HCT116 (cell line): Measurements from ENCODE around the gene GP2. TPM values are rescaled to one million over a fixed set of nuclear protein-coding genes. Genes with fewer than 3 reads are reported as not detected.

ENCODE experiments used
- ATAC-seq: fragments of 200-7000 bp; cut with Tn5 transposase; 2 replicates; pipeline ENCODE4 v1.9.1; 2020; ENCODE audit warnings: mild to moderate bottlenecking, moderate library complexity
- BruUV-seq: library from RNA; stranded (reverse); fragments of 400-500 nt; replicated peaks from 2 replicates; lab custom pipeline; 2021; lab: Mats Ljungman, UMichigan
- CTCF ChIA-PET: fragments of 300-600 bp; sonication (Branson Sonifier 250); formaldehyde crosslinking; loops from one replicate; lab custom pipeline; 2021; ENCODE audit warnings: antibody characterized with exemption; lab: Charles Lee
- POLR2A ChIA-PET: fragments of 300-600, 350-600 bp; sonication (Branson Sonifier 250); formaldehyde crosslinking; loops from one replicate; lab custom pipeline; 2021; ENCODE audit warnings: antibody characterized with exemption; lab: Charles Lee
- RAD21 ChIA-PET, 2 experiments: fragments of 300-600 bp; sonication (Branson Sonifier 250); formaldehyde crosslinking; loops; one replicate each; lab custom pipeline; 2023; ENCODE audit warnings: low total read pairs in 2 of 2; ENCODE audit not compliant: uncharacterized antibody in 2 of 2, unreplicated experiment in 2 of 2, low non-redundant PET in 1 of 2; lab: Charles Lee
- DNase-seq: peaks from one replicate; pipeline ENCODE4 v3.0.0-alpha.2; 2010; ENCODE audit warnings: low read depth, low spot score
- H2AFZ ChIP-seq: fragments of 200-600 bp; shearing (Covaris generic), sonication (generic); 2 replicates; pipeline ENCODE4 v1.6.1; 2017; ENCODE audit warnings: low read depth, mixed run types, mixed read lengths, antibody characterized with exemption, low read length; ENCODE audit not compliant: poor library complexity, severe bottlenecking
- H3K27ac ChIP-seq: 2 replicates; pipeline ENCODE4 v1.5.1; 2012; ENCODE audit warnings: low read depth, low read length
- H3K27me3 ChIP-seq: fragments of 200-600 bp; sonication (generic); 2 replicates; pipeline ENCODE4 v1.6.1; 2016; ENCODE audit warnings: mixed run types, low read length, mixed read lengths; ENCODE audit not compliant: insufficient read depth
- H3K36me3 ChIP-seq, 2 experiments: fragments of 200-500 bp in 1 of 2; fragments of 200-600 bp in 1 of 2; sonication (Bioruptor generic) in 1 of 2; sonication (generic) in 1 of 2; 2 replicates each; pipeline versions ENCODE4 v1.5.1 to v1.6.1; 2014 to 2016; ENCODE audit warnings: low read length in 2 of 2, inconsistent platforms in 1 of 2, mixed read lengths in 1 of 2, mixed run types in 1 of 2; ENCODE audit not compliant: insufficient read depth in 2 of 2, control insufficient read depth in 1 of 2
- H3K4me1 ChIP-seq, 2 experiments: fragments of 200-600 bp in 1 of 2; sonication (generic) in 1 of 2; 2 replicates each; pipeline versions ENCODE4 v1.5.1 to v1.6.1; 2012 to 2017; ENCODE audit warnings: low read length in 2 of 2, inconsistent platforms in 1 of 2, mild to moderate bottlenecking in 1 of 2, mixed read lengths in 1 of 2, mixed run types in 1 of 2, moderate library complexity in 1 of 2; ENCODE audit not compliant: insufficient read depth in 2 of 2, control insufficient read depth in 1 of 2
- H3K4me2 ChIP-seq: fragments of 200-600 bp; sonication (generic); 2 replicates; pipeline ENCODE4 v1.6.1; 2017; ENCODE audit warnings: mixed run types, low read length, mixed read lengths
- H3K4me3 ChIP-seq, 2 experiments: fragments of 200-600 bp in 1 of 2; sonication (generic) in 1 of 2; replicated peaks in 1 of 2; 2 replicates each; pipeline ENCODE4 v1.5.1; 2011 to 2016; ENCODE audit warnings: low read length in 2 of 2, control low read depth in 1 of 2, low read depth in 1 of 2, mild to moderate bottlenecking in 1 of 2, mixed read lengths in 1 of 2, mixed run types in 1 of 2
- H3K79me2 ChIP-seq: fragments of 200-600 bp; sonication (generic); 2 replicates; pipeline ENCODE4 v1.6.1; 2017; ENCODE audit warnings: mild to moderate bottlenecking, mixed run types, low read length, moderate library complexity, mixed read lengths; ENCODE audit not compliant: insufficient read depth
- H3K9ac ChIP-seq: fragments of 200-600 bp; sonication (generic); 2 replicates; pipeline ENCODE4 v1.6.1; 2016; ENCODE audit warnings: low read length, mixed read lengths
- H3K9me2 ChIP-seq: fragments of 200-600 bp; sonication (generic), shearing (Covaris generic); 2 replicates; pipeline ENCODE4 v1.6.1; 2017; ENCODE audit warnings: mixed run types, mild to moderate bottlenecking, moderate library complexity; ENCODE audit not compliant: insufficient read depth
- H3K9me3 ChIP-seq, 2 experiments: fragments of 200-500 bp in 1 of 2; fragments of 200-600 bp in 1 of 2; sonication (Bioruptor generic) in 1 of 2; sonication (generic) in 1 of 2; 2 replicates each; pipeline ENCODE4 v1.6.1; 2014 to 2017; ENCODE audit warnings: low read length in 2 of 2, mixed read lengths in 2 of 2, inconsistent platforms in 1 of 2, low read depth in 1 of 2, mild to moderate bottlenecking in 1 of 2, mixed run types in 1 of 2, moderate library complexity in 1 of 2; ENCODE audit not compliant: control insufficient read depth in 1 of 2, insufficient read depth in 1 of 2
- H4K20me1 ChIP-seq: fragments of 200-600 bp; sonication (generic), shearing (Covaris generic); 2 replicates; pipeline ENCODE4 v1.6.1; 2017; ENCODE audit warnings: mixed run types, mild to moderate bottlenecking, moderate library complexity; ENCODE audit not compliant: insufficient read depth
- CBX3 ChIP-seq: IDR thresholded peaks from 2 replicates; pipeline ENCODE4 v1.6.1; 2012; ENCODE audit warnings: low read depth
- CEBPB ChIP-seq: IDR thresholded peaks from 2 replicates; pipeline ENCODE4 v1.6.1; 2012; ENCODE audit warnings: low read depth
- EGR1 ChIP-seq: IDR thresholded peaks from 2 replicates; pipeline ENCODE4 v1.6.1; 2012; ENCODE audit warnings: low read depth
- ELF1 ChIP-seq: IDR thresholded peaks from 2 replicates; pipeline ENCODE4 v1.6.1; 2012; ENCODE audit warnings: low read depth, borderline replicate concordance
- EZH2 ChIP-seq: fragments of 200-600 bp; sonication (generic); IDR thresholded peaks from 2 replicates; pipeline ENCODE4 v1.6.1; 2017; ENCODE audit warnings: antibody characterized with exemption, mixed run types
- FOSL1 ChIP-seq: IDR thresholded peaks from 2 replicates; pipeline ENCODE4 v1.6.1; 2012; ENCODE audit warnings: low read depth
- JUND ChIP-seq: IDR thresholded peaks from 2 replicates; pipeline ENCODE4 v1.6.1; 2012
- POLR2A ChIP-seq: IDR thresholded peaks from 2 replicates; pipeline ENCODE4 v1.7.0; 2011; ENCODE audit warnings: borderline replicate concordance; ENCODE audit not compliant: insufficient read depth, insufficient read length; ENCODE audit errors: extremely low read depth
- RAD21 ChIP-seq: IDR thresholded peaks from 2 replicates; pipeline ENCODE4 v1.6.1; 2012; ENCODE audit warnings: low read depth, mild to moderate bottlenecking
- SIN3A ChIP-seq: IDR thresholded peaks from 2 replicates; pipeline ENCODE4 v1.6.1; 2012; ENCODE audit warnings: low read depth
- SP1 ChIP-seq: IDR thresholded peaks from 2 replicates; pipeline ENCODE4 v1.6.1; 2012; ENCODE audit warnings: low read depth
- SRF ChIP-seq: IDR thresholded peaks from 2 replicates; pipeline ENCODE4 v1.6.1; 2012; ENCODE audit warnings: low read depth
- TCF7L2 ChIP-seq: IDR thresholded peaks from 2 replicates; pipeline ENCODE4 v1.7.0; 2011; ENCODE audit warnings: borderline replicate concordance, inconsistent platforms; ENCODE audit not compliant: insufficient read depth, insufficient read length; ENCODE audit errors: extremely low read depth
- YY1 ChIP-seq: IDR thresholded peaks from 2 replicates; pipeline ENCODE4 v1.6.1; 2011; ENCODE audit warnings: low read length, low read depth, moderate library complexity, mild to moderate bottlenecking; ENCODE audit not compliant: insufficient replicate concordance; ENCODE audit errors: extremely low read depth
- ZNF274 ChIP-seq: fragments of 200-500 bp; sonication (Bioruptor generic); IDR thresholded peaks from 2 replicates; pipeline ENCODE4 v1.6.1; 2014; ENCODE audit warnings: mild to moderate bottlenecking, low read depth, low read length, inconsistent platforms
- intact Hi-C: fragments of 100-400 bp; cut with micrococcal nuclease; formaldehyde crosslinking; loops from 2 replicates; pipeline ENCODE4 v1.10.0; 2022
- total RNA-seq: library from RNA; stranded (reverse); gene quantifications from one replicate; pipeline ENCODE4 v1.2.1, GENCODE V29; 2021; ENCODE audit not compliant: unreplicated experiment
- TF ChIP-seq, protein P1 (sequence below): IDR thresholded peaks from 2 replicates; pipeline ENCODE4 v1.6.1; 2012; ENCODE audit warnings: low read depth
- TF ChIP-seq, protein P2 (sequence below): IDR thresholded peaks from 2 replicates; pipeline ENCODE4 v1.6.1; 2012
- TF ChIP-seq, protein P3 (sequence below), 3 experiments: fragments of 200-600 bp in 1 of 3; sonication (generic) in 1 of 3; IDR thresholded peaks in 2 of 3; conservative IDR thresholded peaks in 1 of 3; 2 replicates each; pipeline ENCODE4 v1.5.1; 2012 to 2017; ENCODE audit warnings: low read depth in 2 of 3, low read length in 2 of 3, antibody characterized with exemption in 1 of 3, borderline replicate concordance in 1 of 3, control low read depth in 1 of 3, mild to moderate bottlenecking in 1 of 3, mixed read lengths in 1 of 3, mixed run types in 1 of 3, moderate library complexity in 1 of 3; ENCODE audit not compliant: insufficient read depth in 1 of 3
- TF ChIP-seq, protein P4 (sequence below): IDR thresholded peaks from 2 replicates; pipeline ENCODE4 v1.6.1; 2012
- TF ChIP-seq, protein P5 (sequence below): IDR thresholded peaks from 2 replicates; pipeline ENCODE4 v1.6.1; 2011; ENCODE audit warnings: mild to moderate bottlenecking, low read length, moderate library complexity; ENCODE audit not compliant: insufficient replicate concordance; ENCODE audit errors: extremely low read depth

GP2 gene
- total RNA-seq, 1 experiment from 2014 or later = 8.7 TPM

DNA sequence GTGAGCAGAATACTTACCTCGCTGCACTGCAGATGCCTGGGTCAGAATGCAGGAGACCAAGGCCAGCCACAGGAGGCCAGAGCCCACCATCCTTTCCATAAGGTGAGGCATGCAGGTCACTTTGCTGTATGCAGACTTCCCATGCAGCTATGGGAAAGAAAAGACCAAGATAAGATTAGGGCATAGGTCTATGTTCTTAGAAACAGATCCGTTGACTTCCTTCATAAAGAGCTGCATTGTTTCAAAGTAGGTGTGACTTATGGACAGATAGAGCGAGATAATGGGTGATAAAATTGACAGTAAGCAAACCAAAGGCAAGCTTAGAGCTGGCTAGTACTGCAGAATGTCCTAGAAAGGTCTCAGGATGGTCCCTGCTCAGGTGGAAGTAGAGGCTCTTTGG, 992 bp downstream of the GP2 start:
- H2AFZ ChIP-seq = no peak overlapping the region
- no peak overlapping the region for H3K27ac ChIP-seq
- ChIA-PET POLR2A (no interaction called here), CTCF (no interaction called here), RAD21 (no interaction called here)
- no peak overlapping the region for H3K4me3 ChIP-seq
- H3K9me3 ChIP-seq = no peaks in the 10 kb centered on the region
- ATAC-seq = no peak
- no peaks in the 10 kb centered on the region for H3K79me2 ChIP-seq
- TF ChIP-seq JUND (no peak), ZNF274 (no peak), FOSL1 (no peak), CEBPB (no peak), EZH2 (no peak), YY1 (no peak), EGR1 (no peak), SRF (no peak), CBX3 (no peak), TCF7L2 (no peak), POLR2A (no peak), SIN3A (no peak), RAD21 (no peak), ELF1 (no peak), SP1 (no peak)
- TF ChIP-seq, protein P1, sequence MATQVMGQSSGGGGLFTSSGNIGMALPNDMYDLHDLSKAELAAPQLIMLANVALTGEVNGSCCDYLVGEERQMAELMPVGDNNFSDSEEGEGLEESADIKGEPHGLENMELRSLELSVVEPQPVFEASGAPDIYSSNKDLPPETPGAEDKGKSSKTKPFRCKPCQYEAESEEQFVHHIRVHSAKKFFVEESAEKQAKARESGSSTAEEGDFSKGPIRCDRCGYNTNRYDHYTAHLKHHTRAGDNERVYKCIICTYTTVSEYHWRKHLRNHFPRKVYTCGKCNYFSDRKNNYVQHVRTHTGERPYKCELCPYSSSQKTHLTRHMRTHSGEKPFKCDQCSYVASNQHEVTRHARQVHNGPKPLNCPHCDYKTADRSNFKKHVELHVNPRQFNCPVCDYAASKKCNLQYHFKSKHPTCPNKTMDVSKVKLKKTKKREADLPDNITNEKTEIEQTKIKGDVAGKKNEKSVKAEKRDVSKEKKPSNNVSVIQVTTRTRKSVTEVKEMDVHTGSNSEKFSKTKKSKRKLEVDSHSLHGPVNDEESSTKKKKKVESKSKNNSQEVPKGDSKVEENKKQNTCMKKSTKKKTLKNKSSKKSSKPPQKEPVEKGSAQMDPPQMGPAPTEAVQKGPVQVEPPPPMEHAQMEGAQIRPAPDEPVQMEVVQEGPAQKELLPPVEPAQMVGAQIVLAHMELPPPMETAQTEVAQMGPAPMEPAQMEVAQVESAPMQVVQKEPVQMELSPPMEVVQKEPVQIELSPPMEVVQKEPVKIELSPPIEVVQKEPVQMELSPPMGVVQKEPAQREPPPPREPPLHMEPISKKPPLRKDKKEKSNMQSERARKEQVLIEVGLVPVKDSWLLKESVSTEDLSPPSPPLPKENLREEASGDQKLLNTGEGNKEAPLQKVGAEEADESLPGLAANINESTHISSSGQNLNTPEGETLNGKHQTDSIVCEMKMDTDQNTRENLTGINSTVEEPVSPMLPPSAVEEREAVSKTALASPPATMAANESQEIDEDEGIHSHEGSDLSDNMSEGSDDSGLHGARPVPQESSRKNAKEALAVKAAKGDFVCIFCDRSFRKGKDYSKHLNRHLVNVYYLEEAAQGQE = no peak
- TF ChIP-seq, protein P2, sequence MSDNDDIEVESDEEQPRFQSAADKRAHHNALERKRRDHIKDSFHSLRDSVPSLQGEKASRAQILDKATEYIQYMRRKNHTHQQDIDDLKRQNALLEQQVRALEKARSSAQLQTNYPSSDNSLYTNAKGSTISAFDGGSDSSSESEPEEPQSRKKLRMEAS = no peak
- TF ChIP-seq, protein P3, sequence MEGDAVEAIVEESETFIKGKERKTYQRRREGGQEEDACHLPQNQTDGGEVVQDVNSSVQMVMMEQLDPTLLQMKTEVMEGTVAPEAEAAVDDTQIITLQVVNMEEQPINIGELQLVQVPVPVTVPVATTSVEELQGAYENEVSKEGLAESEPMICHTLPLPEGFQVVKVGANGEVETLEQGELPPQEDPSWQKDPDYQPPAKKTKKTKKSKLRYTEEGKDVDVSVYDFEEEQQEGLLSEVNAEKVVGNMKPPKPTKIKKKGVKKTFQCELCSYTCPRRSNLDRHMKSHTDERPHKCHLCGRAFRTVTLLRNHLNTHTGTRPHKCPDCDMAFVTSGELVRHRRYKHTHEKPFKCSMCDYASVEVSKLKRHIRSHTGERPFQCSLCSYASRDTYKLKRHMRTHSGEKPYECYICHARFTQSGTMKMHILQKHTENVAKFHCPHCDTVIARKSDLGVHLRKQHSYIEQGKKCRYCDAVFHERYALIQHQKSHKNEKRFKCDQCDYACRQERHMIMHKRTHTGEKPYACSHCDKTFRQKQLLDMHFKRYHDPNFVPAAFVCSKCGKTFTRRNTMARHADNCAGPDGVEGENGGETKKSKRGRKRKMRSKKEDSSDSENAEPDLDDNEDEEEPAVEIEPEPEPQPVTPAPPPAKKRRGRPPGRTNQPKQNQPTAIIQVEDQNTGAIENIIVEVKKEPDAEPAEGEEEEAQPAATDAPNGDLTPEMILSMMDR (IDR thresholded peaks at IDR 0.05 in 2 of 3, conservative IDR thresholded peaks at IDR 0.05 in 1 of 3; ENCODE audit: borderline replicate concordance in 1 of 3, insufficient read depth in 1 of 3, low read depth in 2 of 3, low read length in 2 of 3) = no peak
- TF ChIP-seq, protein P4, sequence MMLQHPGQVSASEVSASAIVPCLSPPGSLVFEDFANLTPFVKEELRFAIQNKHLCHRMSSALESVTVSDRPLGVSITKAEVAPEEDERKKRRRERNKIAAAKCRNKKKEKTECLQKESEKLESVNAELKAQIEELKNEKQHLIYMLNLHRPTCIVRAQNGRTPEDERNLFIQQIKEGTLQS = no peak
- TF ChIP-seq, protein P5, sequence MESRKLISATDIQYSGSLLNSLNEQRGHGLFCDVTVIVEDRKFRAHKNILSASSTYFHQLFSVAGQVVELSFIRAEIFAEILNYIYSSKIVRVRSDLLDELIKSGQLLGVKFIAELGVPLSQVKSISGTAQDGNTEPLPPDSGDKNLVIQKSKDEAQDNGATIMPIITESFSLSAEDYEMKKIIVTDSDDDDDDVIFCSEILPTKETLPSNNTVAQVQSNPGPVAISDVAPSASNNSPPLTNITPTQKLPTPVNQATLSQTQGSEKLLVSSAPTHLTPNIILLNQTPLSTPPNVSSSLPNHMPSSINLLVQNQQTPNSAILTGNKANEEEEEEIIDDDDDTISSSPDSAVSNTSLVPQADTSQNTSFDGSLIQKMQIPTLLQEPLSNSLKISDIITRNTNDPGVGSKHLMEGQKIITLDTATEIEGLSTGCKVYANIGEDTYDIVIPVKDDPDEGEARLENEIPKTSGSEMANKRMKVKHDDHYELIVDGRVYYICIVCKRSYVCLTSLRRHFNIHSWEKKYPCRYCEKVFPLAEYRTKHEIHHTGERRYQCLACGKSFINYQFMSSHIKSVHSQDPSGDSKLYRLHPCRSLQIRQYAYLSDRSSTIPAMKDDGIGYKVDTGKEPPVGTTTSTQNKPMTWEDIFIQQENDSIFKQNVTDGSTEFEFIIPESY = no peak
- H3K9me2 ChIP-seq = no peaks in the 10 kb centered on the region
- no peak for DNase-seq
- no peaks in the 10 kb centered on the region for H4K20me1 ChIP-seq
- H3K36me3 ChIP-seq = no peaks in the 10 kb centered on the region
- H3K4me1 ChIP-seq = no peaks in the 10 kb centered on the region
- no TSS peak for BruUV-seq
- no peak overlapping the region for H3K9ac ChIP-seq
- H3K27me3 ChIP-seq = peaks cover 22% of the 10 kb centered on the region
- intact Hi-C loops = no loop called here
- H3K4me2 ChIP-seq = no peak overlapping the region
